Left ventricle myocardium inferior (tissue), 1 donor: Measurements from ENCODE around the gene PIK3C3. TPM values are rescaled to one million over a fixed set of nuclear protein-coding genes. Genes with fewer than 3 reads are reported as not detected.

Experiments
- DNase-seq: peaks from one replicate; pipeline ENCODE4 v3.0.0-alpha.2; 2020
- H3K27ac ChIP-seq: fragments of 200-600 bp; replicated peaks from 2 replicates; pipeline ENCODE4 v1.8.0; 2021
- H3K27me3 ChIP-seq: fragments of 200-600 bp; 2 replicates; pipeline ENCODE4 v1.8.0; 2021; ENCODE audit warnings: low read depth
- H3K36me3 ChIP-seq: fragments of 200-600 bp; 2 replicates; pipeline ENCODE4 v1.8.0; 2021
- H3K4me1 ChIP-seq: fragments of 200-600 bp; 2 replicates; pipeline ENCODE4 v1.8.0; 2021
- H3K4me3 ChIP-seq: fragments of 200-600 bp; 2 replicates; pipeline ENCODE4 v1.8.0; 2021; ENCODE audit warnings: mild to moderate bottlenecking, moderate library complexity
- H3K9me3 ChIP-seq: fragments of 200-600 bp; replicated peaks from 2 replicates; pipeline ENCODE4 v1.8.0; 2021
- intact Hi-C: fragments of 100-400 bp; cut with micrococcal nuclease; formaldehyde crosslinking; loops from one replicate; pipeline ENCODE4 v1.11.0; 2022
- total RNA-seq: library from RNA; stranded (reverse); fragmentation: NEBNext Ultra II Directional; extraction: Animal tissue kit (Norgen Biotek cat#: 25700); gene quantifications from one replicate; pipeline ENCODE4 v1.2.1, GENCODE V29; 2021
- TF ChIP-seq, protein P1 (sequence below): fragments of 200-600 bp; IDR thresholded peaks from 2 replicates; pipeline ENCODE4 v1.8.0; 2021; ENCODE audit warnings: antibody characterized with exemption, mild to moderate bottlenecking, borderline replicate concordance
- donor health status: DM: no; HTN: yes; CAD: no; lungs with severe emphysema.

The PIK3C3 gene
- total RNA-seq, 1 donor from 2014 or later, result 33.2 TPM

DNA sequence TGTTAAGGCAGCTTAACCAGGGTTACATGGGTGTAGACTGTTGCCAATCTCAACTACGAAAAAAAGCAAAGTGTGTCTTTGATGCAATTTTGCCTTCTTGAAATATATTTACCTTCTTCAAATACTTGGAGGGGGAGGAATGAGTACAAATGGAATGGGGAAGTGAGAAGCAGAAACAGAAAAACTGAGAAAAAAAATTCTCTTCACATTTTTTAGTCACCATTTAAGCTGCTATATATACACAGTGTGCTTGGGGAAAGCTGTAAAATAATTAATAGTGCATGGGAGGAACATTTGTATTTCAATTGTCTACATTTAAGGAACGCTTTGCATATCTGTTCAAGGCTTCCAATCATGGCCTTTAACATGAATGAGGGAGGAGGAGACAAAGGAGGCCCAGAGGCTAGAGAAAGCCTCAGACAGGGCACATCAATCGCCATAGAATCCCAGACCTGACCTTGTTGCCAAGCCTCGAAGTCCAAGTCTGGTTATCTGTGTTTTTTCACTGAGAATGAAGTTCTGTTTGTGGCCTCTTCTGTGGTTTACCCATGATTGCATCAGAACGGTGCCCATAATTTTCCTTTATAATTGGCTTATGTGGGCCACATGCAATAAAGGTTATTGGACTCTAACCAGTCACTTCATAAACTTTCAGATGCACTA lies 158.6 kb downstream of the PIK3C3 start:
- DNase-seq, result no peak
- TF ChIP-seq, protein P1, sequence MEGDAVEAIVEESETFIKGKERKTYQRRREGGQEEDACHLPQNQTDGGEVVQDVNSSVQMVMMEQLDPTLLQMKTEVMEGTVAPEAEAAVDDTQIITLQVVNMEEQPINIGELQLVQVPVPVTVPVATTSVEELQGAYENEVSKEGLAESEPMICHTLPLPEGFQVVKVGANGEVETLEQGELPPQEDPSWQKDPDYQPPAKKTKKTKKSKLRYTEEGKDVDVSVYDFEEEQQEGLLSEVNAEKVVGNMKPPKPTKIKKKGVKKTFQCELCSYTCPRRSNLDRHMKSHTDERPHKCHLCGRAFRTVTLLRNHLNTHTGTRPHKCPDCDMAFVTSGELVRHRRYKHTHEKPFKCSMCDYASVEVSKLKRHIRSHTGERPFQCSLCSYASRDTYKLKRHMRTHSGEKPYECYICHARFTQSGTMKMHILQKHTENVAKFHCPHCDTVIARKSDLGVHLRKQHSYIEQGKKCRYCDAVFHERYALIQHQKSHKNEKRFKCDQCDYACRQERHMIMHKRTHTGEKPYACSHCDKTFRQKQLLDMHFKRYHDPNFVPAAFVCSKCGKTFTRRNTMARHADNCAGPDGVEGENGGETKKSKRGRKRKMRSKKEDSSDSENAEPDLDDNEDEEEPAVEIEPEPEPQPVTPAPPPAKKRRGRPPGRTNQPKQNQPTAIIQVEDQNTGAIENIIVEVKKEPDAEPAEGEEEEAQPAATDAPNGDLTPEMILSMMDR, result no peak
- Histone ChIP-seq H3K4me3 (no peak overlapping the region), H3K27me3 (no peaks in the 10 kb centered on the region), H3K4me1 (peaks cover 5% of the 10 kb centered on the region), H3K9me3 (no peaks in the 10 kb centered on the region), H3K36me3 (no peaks in the 10 kb centered on the region), H3K27ac (peak overlapping the region; percentile 31)
- intact Hi-C loops, result loop anchor here (10.0 kb wide), 2 partner anchors 181 to 1161 kb away; partner anchors contain the start of gene SYT4

GRCh38 chr18:42114310-42114943 lies 159.4 kb downstream of the PIK3C3 start:
- no peaks in the 10 kb centered on the region for H3K36me3 ChIP-seq
- peak; percentile 25 for DNase-seq
- H3K4me3 ChIP-seq, result no peak overlapping the region
- intact Hi-C loops, result loop anchor here (10.0 kb wide), 2 partner anchors 180 to 1160 kb away; partner anchors contain the start of gene SYT4
- peak overlapping the region; percentile 31 for H3K27ac ChIP-seq
- no peaks in the 10 kb centered on the region for H3K27me3 ChIP-seq
- TF ChIP-seq, protein P1, result peak; percentile 91
- peaks cover 5% of the 10 kb centered on the region for H3K4me1 ChIP-seq
- H3K9me3 ChIP-seq, result no peaks in the 10 kb centered on the region

DNA sequence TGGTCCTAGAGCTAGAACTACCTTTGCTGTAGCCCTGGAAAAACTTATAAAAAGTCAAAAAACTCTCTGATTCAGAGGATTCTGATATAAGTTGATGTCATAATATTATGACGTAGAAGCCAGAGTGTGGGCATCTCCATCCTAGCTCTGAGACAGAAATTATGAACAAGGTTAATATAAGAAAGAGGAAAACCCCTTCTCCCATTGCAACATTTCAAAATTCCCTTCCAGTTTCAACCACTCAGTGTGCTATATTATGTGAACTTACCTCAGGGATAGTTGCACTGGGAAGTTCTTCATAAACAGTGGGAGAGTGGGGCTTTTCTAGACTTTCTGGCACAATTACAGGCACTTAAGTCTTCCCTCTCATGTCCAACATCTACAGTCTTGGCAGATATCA lies 171.6 kb downstream of the PIK3C3 start:
- intact Hi-C loops, result no loop called here
- no peak for DNase-seq
- peaks cover 8% of the 10 kb centered on the region for H3K9me3 ChIP-seq
- H3K4me3 ChIP-seq, result no peak overlapping the region
- no peak overlapping the region for H3K27ac ChIP-seq
- TF ChIP-seq, protein P1, result no peak
- H3K27me3 ChIP-seq, result no peaks in the 10 kb centered on the region
- no peaks in the 10 kb centered on the region for H3K4me1 ChIP-seq
- H3K36me3 ChIP-seq, result no peaks in the 10 kb centered on the region

DNA sequence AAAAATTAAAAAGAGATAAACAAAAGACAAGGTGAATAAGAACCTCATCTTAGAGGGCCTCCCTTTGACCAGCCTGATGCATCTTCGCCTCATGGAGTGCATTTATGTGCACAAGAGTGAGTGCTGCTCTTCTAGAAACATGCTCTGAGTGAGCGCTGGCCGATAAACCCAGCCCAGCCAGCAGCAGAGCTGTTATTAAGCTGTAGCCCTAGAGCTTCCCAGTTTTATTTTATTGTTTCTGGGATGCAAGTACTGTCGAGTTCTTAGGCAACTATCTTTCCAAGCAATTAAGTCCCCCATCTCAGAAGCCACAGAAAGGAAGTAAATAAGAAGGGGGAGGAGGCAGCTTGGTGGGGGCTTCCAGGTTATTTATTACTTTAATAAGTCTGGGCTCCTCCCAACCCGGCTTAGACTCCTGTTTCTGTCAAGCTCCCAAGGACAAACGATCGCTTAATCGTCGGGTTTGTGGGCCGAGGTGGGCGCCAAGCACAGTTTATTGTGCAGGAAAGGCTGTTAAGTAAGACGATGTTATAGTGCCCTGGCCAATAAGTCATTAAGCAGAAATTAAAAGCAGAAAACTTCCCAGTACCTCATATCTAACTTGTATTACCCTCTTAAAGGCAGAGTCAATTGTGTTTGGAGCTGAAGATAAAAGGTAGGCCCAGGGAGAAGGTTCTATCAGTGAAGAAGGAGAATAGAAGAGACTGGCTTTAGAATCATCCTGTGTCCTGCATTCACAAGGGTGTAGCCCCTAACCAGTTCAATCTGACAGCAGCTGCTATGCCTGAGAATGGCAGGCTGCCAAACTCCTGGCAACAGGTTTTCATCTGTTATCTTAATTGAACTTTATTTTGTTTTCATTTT lies 176.3 kb downstream of the PIK3C3 start:
- Histone ChIP-seq H3K4me3 (no peak overlapping the region), H3K9me3 (no peaks in the 10 kb centered on the region), H3K27me3 (no peaks in the 10 kb centered on the region), H3K4me1 (no peaks in the 10 kb centered on the region), H3K27ac (no peak overlapping the region), H3K36me3 (no peaks in the 10 kb centered on the region)
- TF ChIP-seq, protein P1, result no peak
- intact Hi-C loops, result no loop called here
- no peak for DNase-seq

DNA sequence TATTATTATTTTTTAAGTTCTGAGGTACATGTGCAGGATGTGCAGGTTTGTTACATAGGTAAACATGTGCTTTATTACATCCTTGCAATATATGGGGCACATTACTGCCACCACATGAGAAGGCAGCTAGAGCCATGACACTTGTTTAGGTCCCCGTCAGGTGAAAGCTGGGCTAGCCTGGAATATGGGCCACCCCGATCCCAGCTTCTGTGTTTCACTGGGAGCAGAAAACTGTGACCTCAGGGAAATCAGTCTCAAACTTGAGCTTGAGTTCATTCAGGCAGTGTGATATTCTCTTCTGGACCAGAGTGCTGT lies 176.9 kb downstream of the PIK3C3 start:
- H3K36me3 ChIP-seq, result no peaks in the 10 kb centered on the region
- TF ChIP-seq, protein P1, result no peak
- no peak for DNase-seq
- H3K4me1 ChIP-seq, result no peaks in the 10 kb centered on the region
- H3K27ac ChIP-seq, result no peak overlapping the region
- H3K9me3 ChIP-seq, result no peaks in the 10 kb centered on the region
- no peak overlapping the region for H3K4me3 ChIP-seq
- intact Hi-C loops, result no loop called here
- no peaks in the 10 kb centered on the region for H3K27me3 ChIP-seq
